H1 (cell line): ENCODE results near the gene FCRL2. TPM values are rescaled to one million over a fixed set of nuclear protein-coding genes. Genes with fewer than 3 reads are reported as not detected.

Source experiments
- ATF2 ChIP-seq: IDR thresholded peaks from 2 replicates; pipeline ENCODE4 v1.6.1; 2012; ENCODE audit warnings: low read length, inconsistent platforms
- BCL11A ChIP-seq, 2 experiments: IDR thresholded peaks; one replicate each; pipeline ENCODE4 v1.6.1; 2011; ENCODE audit warnings: low read depth in 2 of 2, low read length in 2 of 2, mild to moderate bottlenecking in 2 of 2
- CHD7 ChIP-seq: fragments of 300-600 bp; sonication (generic); IDR thresholded peaks from 2 replicates; pipeline ENCODE4 v1.7.1; 2012; ENCODE audit warnings: low read length, moderate library complexity, mild to moderate bottlenecking, inconsistent platforms; ENCODE audit not compliant: insufficient replicate concordance
- CREB1 ChIP-seq: IDR thresholded peaks from 2 replicates; pipeline ENCODE4 v1.6.1; 2012; ENCODE audit warnings: inconsistent platforms
- HDAC2 ChIP-seq, 2 experiments: fragments of 300-600 bp in 1 of 2; sonication (generic) in 1 of 2; IDR thresholded peaks; 2 replicates each; pipeline ENCODE4 v1.6.1; 2011 to 2012; ENCODE audit warnings: low read depth in 2 of 2, low read length in 2 of 2, mild to moderate bottlenecking in 2 of 2, moderate library complexity in 2 of 2, borderline replicate concordance in 1 of 2, inconsistent platforms in 1 of 2
- JUND ChIP-seq: IDR thresholded peaks from 2 replicates; pipeline ENCODE4 v1.6.1; 2011; ENCODE audit warnings: mild to moderate bottlenecking, improper control_type of control experiment, low read length
- MAX ChIP-seq: IDR thresholded peaks from 2 replicates; pipeline ENCODE4 v1.6.1; 2012; ENCODE audit warnings: inconsistent platforms
- RXRA ChIP-seq: IDR thresholded peaks from 2 replicates; pipeline ENCODE4 v1.6.1; 2011; ENCODE audit warnings: low read depth, mild to moderate bottlenecking, low read length, moderate library complexity; ENCODE audit not compliant: insufficient read depth
- SIRT6 ChIP-seq: IDR thresholded peaks from one replicate; pipeline ENCODE4 v1.7.1; 2012; ENCODE audit warnings: low read length, inconsistent platforms
- TAF7 ChIP-seq: optimal IDR thresholded peaks from 2 replicates; pipeline ENCODE3; 2011; ENCODE audit warnings: low read depth, mild to moderate bottlenecking, inconsistent platforms, low read length, moderate library complexity, borderline replicate concordance
- polyA plus RNA-seq, 7 experiments: library from polyadenylated mRNA; depleted of rRNA in 3 of 7; stranded (reverse) in 5 of 7; unstranded in 2 of 7; fragments of >200 nt in 5 of 7; fragments of 200-250 nt in 2 of 7; gene quantifications; 1 replicate in 5 of 7; 2 replicates in 1 of 7; 4 replicates in 1 of 7; pipeline versions ENCODE4 v1.2.1 to v1.2.3, GENCODE V29; 2011 to 2013; ENCODE audit warnings: missing spikeins in 2 of 7, mixed read lengths in 2 of 7
- total RNA-seq: library from RNA; stranded (reverse); fragmentation: NEBNext Ultra II Directional; extraction: Animal tissue kit (Norgen Biotek cat#: 25700); gene quantifications from 2 replicates; pipeline ENCODE4 v1.2.1, GENCODE V29; 2021

FCRL2 gene
- total and polyA plus RNA-seq, 2 of the 8 experiments (the other 6 are each of a cell fraction or from before 2014, with no cell fraction given), result not detected

DNA sequence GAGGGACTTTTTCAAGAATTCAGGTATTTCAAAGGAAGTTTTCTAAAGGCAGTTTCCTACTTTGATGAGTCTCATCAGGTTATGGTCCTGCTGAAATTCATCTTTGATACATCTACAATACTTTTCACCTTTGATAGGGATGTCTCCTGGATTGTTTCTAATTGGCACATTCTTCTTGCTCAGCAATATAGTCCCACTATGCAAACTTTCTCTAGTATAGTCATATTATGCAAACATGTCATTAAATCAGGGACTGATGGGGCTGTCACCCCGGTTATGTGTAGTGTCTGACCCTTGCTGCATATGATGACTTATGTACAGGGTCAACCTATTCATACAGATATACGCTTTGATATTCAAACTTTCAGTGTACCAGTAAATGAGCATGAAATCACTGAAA is 43.4 kb upstream of the FCRL2 start (continued):
- TF ChIP-seq CHD7 (no peak), SIRT6 (no peak), CREB1 (no peak), JUND (no peak), TAF7 (no peak), HDAC2 (IDR thresholded peaks at IDR 0.05; ENCODE audit: borderline replicate concordance in 1 of 2, low read depth in 2 of 2, low read length in 2 of 2) (no peak), RXRA (no peak), ATF2 (no peak), BCL11A (IDR thresholded peaks at IDR 0.05; ENCODE audit: low read depth in 2 of 2, low read length in 2 of 2) (no peak), MAX (no peak)
